Endometrial microvascular endothelial cells (primary cell): ENCODE measurements around the gene NEMP1. TPM values are rescaled to one million over a fixed set of nuclear protein-coding genes. Genes with fewer than 3 reads are reported as not detected.
"Not testable (repeated sequence)": the region's sequence is repeated elsewhere in the genome, so short reads cannot be mapped to it uniquely, and the experiment has no call there.

ENCODE experiments used
- in situ Hi-C: cut with HindIII; loops from 2 replicates; pipeline ENCODE4 v1.10.0; 2017; ENCODE audit warnings: low sequenced_read_pairs, low pct_unique_long_range_greater_than_20kb; ENCODE audit errors: inconsistent ontology term
- total RNA-seq: library from RNA; depleted of rRNA; stranded (reverse); fragments of >200 nt; gene quantifications from one replicate; pipeline ENCODE4 v1.2.3, GENCODE V29; 2015; ENCODE audit errors: inconsistent ontology term

NEMP1 gene
- total RNA-seq, 1 donor from 2014 or later, result 12.6 TPM

GRCh38 chr12:57093415-57094207 lies 15.0 kb upstream of the NEMP1 start:
- in situ Hi-C loops, result no loop called here

- in situ Hi-C loops, result no loop called here
Measured at GRCh38 chr12:57092876-57093414, 14.4 kb upstream of the NEMP1 start.

- in situ Hi-C loops, result no loop called here
Measured at GRCh38 chr12:57092529-57092862, 13.9 kb upstream of the NEMP1 start.

- in situ Hi-C loops, result no loop called here
Measured at GRCh38 chr12:57091638-57092528, 13.3 kb upstream of the NEMP1 start.

GRCh38 chr12:57090924-57091637 lies 12.5 kb upstream of the NEMP1 start:
- in situ Hi-C loops, result no loop called here

- in situ Hi-C loops, result no loop called here
Measured at GRCh38 chr12:57090490-57090889, 11.9 kb upstream of the NEMP1 start.

- in situ Hi-C loops, result no loop called here
Measured at GRCh38 chr12:57089271-57090245, 11.0 kb upstream of the NEMP1 start.

GRCh38 chr12:57088354-57089270 lies 10.0 kb upstream of the NEMP1 start, which contains the start of gene NAB2:
NAB2 (plus strand) TSS chr12:57089114; CDS start chr12:57089272, 158 bp downstream.
- in situ Hi-C loops, result no loop called here

- in situ Hi-C loops, result no loop called here
Measured at GRCh38 chr12:57087691-57088353, 9.2 kb upstream of the NEMP1 start.

GRCh38 chr12:57087010-57087690 lies 8.6 kb upstream of the NEMP1 start:
- in situ Hi-C loops, result no loop called here

GRCh38 chr12:57086493-57087009 lies 8.0 kb upstream of the NEMP1 start:
- in situ Hi-C loops, result no loop called here

GRCh38 chr12:57085999-57086492 lies 7.5 kb upstream of the NEMP1 start:
- in situ Hi-C loops, result no loop called here

GRCh38 chr12:57080855-57081254 lies 2.3 kb upstream of the NEMP1 start:
- in situ Hi-C loops, result no loop called here

GRCh38 chr12:57079821-57080220 lies 1.2 kb upstream of the NEMP1 start:
- in situ Hi-C loops, result no loop called here

GRCh38 chr12:57073566-57074450 lies 4.8 kb downstream of the NEMP1 start:
- in situ Hi-C loops, result not testable (repeated sequence)
